ENCODE measurements around the gene BMAL1. TPM values are rescaled to one million over a fixed set of nuclear protein-coding genes. Genes with fewer than 3 reads are reported as not detected.

Gene BMAL1
- total RNA-seq, 1 experiment from 2014 or later: 10.9 TPM

DNA sequence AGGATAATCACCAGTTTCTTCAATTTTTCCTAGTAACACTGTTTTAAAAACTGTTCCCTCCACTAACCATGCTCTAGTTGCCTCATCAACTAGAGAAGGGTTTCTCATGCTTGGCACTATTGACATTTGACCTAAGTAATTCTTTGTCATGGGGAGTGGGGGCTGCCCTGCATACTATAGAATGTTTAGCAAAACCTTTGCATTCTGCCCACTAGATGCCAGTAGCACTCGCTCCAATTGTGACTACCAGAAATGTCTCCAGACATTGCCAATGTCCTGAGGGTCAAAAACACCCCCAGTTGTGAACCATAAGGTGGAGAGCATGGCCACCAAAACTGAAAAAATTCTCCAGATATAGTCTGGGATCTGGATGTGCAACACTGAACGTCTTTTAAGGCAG, 27.6 kb upstream of the BMAL1 start:
- Histone ChIP-seq H4K20me1 (ENCODE audit: low read length) (no peaks in the 10 kb centered on the region), H3F3A (ENCODE audit: low read length, unreplicated experiment) (no peaks in the 10 kb centered on the region), H3K79me2 (ENCODE audit: low read length) (no peaks in the 10 kb centered on the region), H2AFZ (ENCODE audit: low read length) (no peak overlapping the region), H3K4me1 (ENCODE audit: insufficient read depth, low read length) (peaks cover 4% of the 10 kb centered on the region; the same call in 1 of the 2 replicates), H3K4me2 (ENCODE audit: low read length) (no peak overlapping the region), H3K9ac (ENCODE audit: low read length) (no peak overlapping the region), H3K4me3 (ENCODE audit: low read length) (no peak overlapping the region), H3K27ac (ENCODE audit: low read length) (no peak overlapping the region), H3K27me3 (ENCODE audit: low read length) (no peaks in the 10 kb centered on the region), H3K9me3 (ENCODE audit: low read length) (no peaks in the 10 kb centered on the region), H3K9me2 (replicated peaks; ENCODE audit: low read length) (no peaks in the 10 kb centered on the region), H3K36me3 (ENCODE audit: low read depth, low read length) (no peaks in the 10 kb centered on the region)
- intact Hi-C loops (cut with micrococcal nuclease): loop anchor here (1.0 to 2.0 kb wide), 2 partner anchors 85 to 94 kb away; no protein-coding TSS in a partner anchor
- ChIA-PET POLR2A (ENCODE audit: unreplicated experiment) (interaction anchor here (0.6 kb wide), 1 partner anchor 522 kb away, joined by 5 read pairs; no protein-coding TSS in a partner anchor), CTCF (interaction anchor here (0.9 to 1.4 kb wide), 2 partner anchors 28 to 85 kb away, joined by 3 to 5 read pairs; no protein-coding TSS in a partner anchor)
- no TSS peak for BruUV-seq (replicated peaks)
- peak; percentile 48 for DNase-seq
- TF ChIP-seq, protein P1, sequence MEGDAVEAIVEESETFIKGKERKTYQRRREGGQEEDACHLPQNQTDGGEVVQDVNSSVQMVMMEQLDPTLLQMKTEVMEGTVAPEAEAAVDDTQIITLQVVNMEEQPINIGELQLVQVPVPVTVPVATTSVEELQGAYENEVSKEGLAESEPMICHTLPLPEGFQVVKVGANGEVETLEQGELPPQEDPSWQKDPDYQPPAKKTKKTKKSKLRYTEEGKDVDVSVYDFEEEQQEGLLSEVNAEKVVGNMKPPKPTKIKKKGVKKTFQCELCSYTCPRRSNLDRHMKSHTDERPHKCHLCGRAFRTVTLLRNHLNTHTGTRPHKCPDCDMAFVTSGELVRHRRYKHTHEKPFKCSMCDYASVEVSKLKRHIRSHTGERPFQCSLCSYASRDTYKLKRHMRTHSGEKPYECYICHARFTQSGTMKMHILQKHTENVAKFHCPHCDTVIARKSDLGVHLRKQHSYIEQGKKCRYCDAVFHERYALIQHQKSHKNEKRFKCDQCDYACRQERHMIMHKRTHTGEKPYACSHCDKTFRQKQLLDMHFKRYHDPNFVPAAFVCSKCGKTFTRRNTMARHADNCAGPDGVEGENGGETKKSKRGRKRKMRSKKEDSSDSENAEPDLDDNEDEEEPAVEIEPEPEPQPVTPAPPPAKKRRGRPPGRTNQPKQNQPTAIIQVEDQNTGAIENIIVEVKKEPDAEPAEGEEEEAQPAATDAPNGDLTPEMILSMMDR (conservative IDR thresholded peaks at IDR 0.05; ENCODE audit: low read depth, low read length): peak; percentile 62
- no peak for TF ChIP-seq EZH2phosphoT487 (IDR thresholded peaks at IDR 0.05; ENCODE audit: borderline replicate concordance, low read length)
- ATAC-seq: peak; percentile 75

DNA sequence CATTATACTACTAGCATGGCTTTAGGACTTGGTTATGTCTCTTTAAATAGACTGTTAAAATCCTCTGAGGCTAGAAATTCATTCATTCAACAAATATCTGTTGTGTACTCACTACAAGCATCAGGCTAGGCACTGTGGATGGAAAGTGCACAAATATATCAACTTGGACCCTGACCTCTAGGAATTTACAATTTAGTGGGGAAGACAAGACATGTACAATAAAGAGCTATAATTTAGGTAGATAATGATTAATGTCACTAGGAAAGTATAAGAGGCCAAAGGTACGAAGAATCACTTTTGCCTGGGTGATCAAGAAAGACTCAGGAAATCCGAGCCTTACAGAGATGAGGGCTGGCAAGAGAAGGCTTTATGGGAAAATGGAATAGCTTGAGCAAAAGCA, 25.6 kb upstream of the BMAL1 start:
- Histone ChIP-seq H3F3A (ENCODE audit: low read length, unreplicated experiment) (no peaks in the 10 kb centered on the region), H3K4me1 (ENCODE audit: insufficient read depth, low read length) (peaks cover 4% of the 10 kb centered on the region; the same call in 1 of the 2 replicates), H3K27ac (ENCODE audit: low read length) (no peak overlapping the region), H3K79me2 (ENCODE audit: low read length) (no peaks in the 10 kb centered on the region), H4K20me1 (ENCODE audit: low read length) (no peaks in the 10 kb centered on the region), H3K9ac (ENCODE audit: low read length) (no peak overlapping the region), H3K27me3 (ENCODE audit: low read length) (no peaks in the 10 kb centered on the region), H3K9me2 (replicated peaks; ENCODE audit: low read length) (no peaks in the 10 kb centered on the region), H2AFZ (ENCODE audit: low read length) (no peak overlapping the region), H3K36me3 (ENCODE audit: low read depth, low read length) (no peaks in the 10 kb centered on the region), H3K4me2 (ENCODE audit: low read length) (no peak overlapping the region), H3K4me3 (ENCODE audit: low read length) (no peak overlapping the region), H3K9me3 (ENCODE audit: low read length) (no peaks in the 10 kb centered on the region)
- ChIA-PET CTCF (no interaction called here), POLR2A (ENCODE audit: unreplicated experiment) (no interaction called here)
- TF ChIP-seq, protein P1 (conservative IDR thresholded peaks at IDR 0.05; ENCODE audit: low read depth, low read length): no peak
- TF ChIP-seq EZH2 (IDR thresholded peaks at IDR 0.05; ENCODE audit: low read length, unreplicated experiment) (no peak), EZH2phosphoT487 (IDR thresholded peaks at IDR 0.05; ENCODE audit: borderline replicate concordance, low read length) (no peak)
- no peak for DNase-seq
- intact Hi-C loops (cut with micrococcal nuclease): loop anchor here (2.0 kb wide), 1 partner anchor 83 kb away; no protein-coding TSS in a partner anchor
- no TSS peak for BruUV-seq (replicated peaks)
- no peak for ATAC-seq

DNA sequence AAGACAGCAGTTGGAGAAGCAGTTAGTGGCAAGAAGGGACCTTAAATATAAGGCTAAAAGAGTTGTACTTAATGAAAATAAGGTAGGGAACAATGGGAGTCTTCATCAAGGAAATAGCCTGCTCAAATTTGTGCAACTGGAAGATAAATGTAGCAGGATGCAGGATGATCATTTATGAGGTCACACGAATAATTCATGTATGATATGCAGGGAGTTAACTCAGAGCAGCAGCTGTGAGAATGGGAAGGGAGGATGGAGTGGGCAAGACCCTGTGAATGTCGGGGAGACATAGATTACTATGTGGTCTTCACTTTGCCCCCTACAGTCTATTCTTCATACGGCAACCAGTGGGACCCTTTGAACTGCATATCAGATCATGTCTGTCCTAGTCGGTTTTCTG, 25.2 kb upstream of the BMAL1 start:
- Histone ChIP-seq H3K36me3 (ENCODE audit: low read depth, low read length) (no peaks in the 10 kb centered on the region), H3K9me2 (replicated peaks; ENCODE audit: low read length) (no peaks in the 10 kb centered on the region), H3K9ac (ENCODE audit: low read length) (no peak overlapping the region), H3K4me3 (ENCODE audit: low read length) (no peak overlapping the region), H2AFZ (ENCODE audit: low read length) (no peak overlapping the region), H3K79me2 (ENCODE audit: low read length) (no peaks in the 10 kb centered on the region), H3F3A (ENCODE audit: low read length, unreplicated experiment) (no peaks in the 10 kb centered on the region), H3K27me3 (ENCODE audit: low read length) (no peaks in the 10 kb centered on the region), H3K4me1 (ENCODE audit: insufficient read depth, low read length) (peaks cover 4% of the 10 kb centered on the region; the same call in 1 of the 2 replicates), H4K20me1 (ENCODE audit: low read length) (no peaks in the 10 kb centered on the region), H3K27ac (ENCODE audit: low read length) (no peak overlapping the region), H3K9me3 (ENCODE audit: low read length) (no peaks in the 10 kb centered on the region), H3K4me2 (ENCODE audit: low read length) (no peak overlapping the region)
- DNase-seq (no peak), ATAC-seq (no peak)
- ChIA-PET POLR2A (ENCODE audit: unreplicated experiment) (no interaction called here), CTCF (no interaction called here)
- BruUV-seq (replicated peaks): no TSS peak
- intact Hi-C loops (cut with micrococcal nuclease): no loop called here
- TF ChIP-seq, protein P1 (conservative IDR thresholded peaks at IDR 0.05; ENCODE audit: low read depth, low read length): no peak
